Natural killer cell (primary cell): ENCODE data around the gene NR1I3. TPM values are rescaled to one million over a fixed set of nuclear protein-coding genes. Genes with fewer than 3 reads are reported as not detected.

Experiments used
- ATAC-seq, 3 donors: fragments of 150-1000 bp in 2 of 3; fragments of 200-7000 bp in 1 of 3; cut with Tn5 transposase; 1 replicate in 1 of 3; 2 replicates in 2 of 3; pipeline ENCODE4 v1.10.0; 2021; ENCODE audit warnings: mild to moderate bottlenecking in 2 of 3, moderate library complexity in 2 of 3
- DNase-seq, 2 donors: peaks; one replicate each; pipeline versions ENCODE4 v3.0.0 to v3.0.0-alpha.2; 2013 to 2021; ENCODE audit warnings: mixed read lengths in 1 of 2
- H3K27ac ChIP-seq: one replicate; pipeline ENCODE4 v1.5.1; 2013; ENCODE audit warnings: mild to moderate bottlenecking, low read length
- H3K27me3 ChIP-seq: one replicate; pipeline ENCODE4 v1.6.1; 2013; ENCODE audit warnings: low read length; ENCODE audit not compliant: control insufficient read depth, insufficient read depth
- H3K36me3 ChIP-seq: one replicate; pipeline ENCODE4 v1.6.1; 2013; ENCODE audit warnings: low read length; ENCODE audit not compliant: control insufficient read depth, insufficient read depth
- H3K4me1 ChIP-seq: one replicate; pipeline ENCODE4 v1.6.1; 2013; ENCODE audit warnings: low read length; ENCODE audit not compliant: control insufficient read depth, insufficient read depth
- H3K4me3 ChIP-seq: one replicate; pipeline ENCODE4 v1.5.1; 2013; ENCODE audit warnings: low read length
- H3K9me3 ChIP-seq: one replicate; pipeline ENCODE4 v1.6.1; 2013; ENCODE audit warnings: low read length; ENCODE audit not compliant: control insufficient read depth, insufficient read depth
- H3K27ac Mint-ChIP-seq, 2 donors: one replicate each; pipeline ENCODE4 v1.8.0; 2022; ENCODE audit warnings: mild to moderate bottlenecking in 2 of 2, mixed read lengths in 2 of 2, moderate library complexity in 1 of 2
- H3K27me3 Mint-ChIP-seq, 2 donors: one replicate each; pipeline ENCODE4 v1.8.0; 2022; ENCODE audit warnings: low read depth in 2 of 2, mixed read lengths in 2 of 2
- H3K36me3 Mint-ChIP-seq: one replicate; pipeline ENCODE4 v1.8.0; 2022; ENCODE audit warnings: mixed read lengths
- H3K4me1 Mint-ChIP-seq, 2 donors: one replicate each; pipeline ENCODE4 v1.8.0; 2022; ENCODE audit warnings: mixed read lengths in 2 of 2
- H3K4me3 Mint-ChIP-seq: one replicate; pipeline ENCODE4 v1.8.0; 2022; ENCODE audit warnings: mild to moderate bottlenecking, moderate library complexity, mixed read lengths
- H3K9me3 Mint-ChIP-seq, 2 donors: one replicate each; pipeline ENCODE4 v1.8.0; 2022; ENCODE audit warnings: mixed read lengths in 2 of 2
- CTCF ChIP-seq: fragments of 200-600 bp; IDR thresholded peaks from one replicate; pipeline ENCODE4 v1.8.0; 2022; ENCODE audit warnings: antibody characterized with exemption
- WGBS: methylation state at CpG from one replicate; pipeline ENCODE4 v1.1.7; 2013; ENCODE audit warnings: missing lambda C conversion rate; ENCODE audit not compliant: insufficient coverage; 5-methylcytosine and 5-hydroxymethylcytosine counted together
- intact Hi-C: fragments of 100-400 bp; cut with micrococcal nuclease; formaldehyde crosslinking; loops from one replicate; pipeline ENCODE4 v1.14.2; 2022
- total RNA-seq, 4 donors: library from RNA; stranded (reverse); fragments of 120-200 nt in 1 of 4; gene quantifications; one replicate each; pipeline versions ENCODE4 v1.2.3 to v1.2.4, GENCODE V29; 2013 to 2022

NR1I3 gene
- total RNA-seq, 3 donors from 2014 or later (not counting 1 experiment from before 2014, with no cell fraction given) = not detected

- Mint-ChIP-seq H3K4me3 (no peak overlapping the region), H3K27ac (no peak overlapping the region), H3K4me1 (peaks cover 0 to 5% of the 10 kb centered on the region in 2 donors), H3K27me3 (no peaks in the 10 kb centered on the region), H3K9me3 (no peaks in the 10 kb centered on the region), H3K36me3 (no peaks in the 10 kb centered on the region)
- DNase-seq (no peak), ATAC-seq (no peak)
- Histone ChIP-seq H3K4me3 (no peak overlapping the region), H3K27me3 (no peaks in the 10 kb centered on the region), H3K27ac (no peak overlapping the region), H3K36me3 (no peaks in the 10 kb centered on the region), H3K9me3 (no peaks in the 10 kb centered on the region), H3K4me1 (no peaks in the 10 kb centered on the region)
- 19% methylated on average over 3 of the region's 3 CpGs for WGBS
- intact Hi-C loops = no loop called here
- TF ChIP-seq CTCF = no peak
Measured at GRCh38 chr1:161267321-161267720, 29.3 kb upstream of the NR1I3 start.

- Histone ChIP-seq H3K9me3 (no peaks in the 10 kb centered on the region), H3K27ac (no peak overlapping the region), H3K4me1 (no peaks in the 10 kb centered on the region), H3K27me3 (no peaks in the 10 kb centered on the region), H3K36me3 (no peaks in the 10 kb centered on the region), H3K4me3 (no peak overlapping the region)
- Mint-ChIP-seq H3K36me3 (no peaks in the 10 kb centered on the region), H3K9me3 (no peaks in the 10 kb centered on the region), H3K4me1 (peaks cover 0 to 5% of the 10 kb centered on the region in 2 donors), H3K27me3 (peaks cover under 1 to 2% of the 10 kb centered on the region in 2 donors), H3K4me3 (no peak overlapping the region), H3K27ac (no peak overlapping the region)
- no peak for ATAC-seq
- no peak for DNase-seq
- intact Hi-C loops = no loop called here
- WGBS = 86% methylated on average over 1 of the region's 2 CpGs
- no peak for TF ChIP-seq CTCF
Measured at GRCh38 chr1:161266836-161267235, 28.8 kb upstream of the NR1I3 start.

GRCh38 chr1:161266202-161266601, 28.2 kb upstream of the NR1I3 start:
- Histone ChIP-seq H3K36me3 (no peaks in the 10 kb centered on the region), H3K27ac (no peak overlapping the region), H3K4me1 (no peaks in the 10 kb centered on the region), H3K4me3 (no peak overlapping the region), H3K27me3 (peaks cover under 1% of the 10 kb centered on the region), H3K9me3 (no peaks in the 10 kb centered on the region)
- DNase-seq (no peak), ATAC-seq (no peak)
- peaks cover 0 to 5% of the 10 kb centered on the region in 2 donors for H3K4me1 Mint-ChIP-seq
- no peaks in the 10 kb centered on the region for H3K9me3 Mint-ChIP-seq
- H3K4me3 Mint-ChIP-seq = no peak overlapping the region
- intact Hi-C loops = no loop called here
- no peak overlapping the region for H3K27ac Mint-ChIP-seq
- TF ChIP-seq CTCF = no peak
- no peaks in the 10 kb centered on the region for H3K36me3 Mint-ChIP-seq
- peaks cover 7 to 9% of the 10 kb centered on the region in 2 donors for H3K27me3 Mint-ChIP-seq
- WGBS = 100% methylated on average over 1 of the region's 3 CpGs

GRCh38 chr1:161265305-161265704, 27.3 kb upstream of the NR1I3 start:
- no peak overlapping the region for H3K27ac ChIP-seq
- peaks cover 15 to 18% of the 10 kb centered on the region in 2 donors for H3K27me3 Mint-ChIP-seq
- no peak for TF ChIP-seq CTCF
- no peak overlapping the region for H3K27ac Mint-ChIP-seq
- intact Hi-C loops = no loop called here
- no peaks in the 10 kb centered on the region for H3K9me3 Mint-ChIP-seq
- no peak overlapping the region for H3K4me3 Mint-ChIP-seq
- H3K27me3 ChIP-seq = peaks cover 6% of the 10 kb centered on the region
- ATAC-seq (no peak), DNase-seq (no peak)
- no peaks in the 10 kb centered on the region for H3K9me3 ChIP-seq
- H3K4me3 ChIP-seq = no peak overlapping the region
- no peaks in the 10 kb centered on the region for H3K4me1 ChIP-seq
- 95% methylated on average over 5 of the region's 5 CpGs for WGBS
- peaks cover 0 to 5% of the 10 kb centered on the region in 2 donors for H3K4me1 Mint-ChIP-seq
- H3K36me3 ChIP-seq = no peaks in the 10 kb centered on the region
- no peaks in the 10 kb centered on the region for H3K36me3 Mint-ChIP-seq
